ENCODE data around the gene P2RY8. TPM values are rescaled to one million over a fixed set of nuclear protein-coding genes. Genes with fewer than 3 reads are reported as not detected.
"Not testable (repeated sequence)": the region's sequence is repeated elsewhere in the genome, so short reads cannot be mapped to it uniquely, and the experiment has no call there.

Gene P2RY8
- total RNA-seq, 6 donors from 2014 or later: 1.7 to 4.4 (median 3.3) TPM

GRCh38 chrX:1430451-1430850 lies 106.5 kb downstream of the P2RY8 start:
- no peak overlapping the region for H3K4me3 ChIP-seq
- H3K36me3 ChIP-seq: peaks cover 2 to 42% (median 26%) of the 10 kb centered on the region in 4 donors
- DNase-seq (no peak), ATAC-seq (ENCODE audit: low FRiP score in 2 of 2) (no peak)
- no peak for TF ChIP-seq EP300 (IDR thresholded peaks at IDR 0.05)
- TF ChIP-seq POLR2A (IDR thresholded peaks at IDR 0.05): no peak
- no peak for TF ChIP-seq POLR2AphosphoS5 (IDR thresholded peaks at IDR 0.05)
- TF ChIP-seq, protein P1, sequence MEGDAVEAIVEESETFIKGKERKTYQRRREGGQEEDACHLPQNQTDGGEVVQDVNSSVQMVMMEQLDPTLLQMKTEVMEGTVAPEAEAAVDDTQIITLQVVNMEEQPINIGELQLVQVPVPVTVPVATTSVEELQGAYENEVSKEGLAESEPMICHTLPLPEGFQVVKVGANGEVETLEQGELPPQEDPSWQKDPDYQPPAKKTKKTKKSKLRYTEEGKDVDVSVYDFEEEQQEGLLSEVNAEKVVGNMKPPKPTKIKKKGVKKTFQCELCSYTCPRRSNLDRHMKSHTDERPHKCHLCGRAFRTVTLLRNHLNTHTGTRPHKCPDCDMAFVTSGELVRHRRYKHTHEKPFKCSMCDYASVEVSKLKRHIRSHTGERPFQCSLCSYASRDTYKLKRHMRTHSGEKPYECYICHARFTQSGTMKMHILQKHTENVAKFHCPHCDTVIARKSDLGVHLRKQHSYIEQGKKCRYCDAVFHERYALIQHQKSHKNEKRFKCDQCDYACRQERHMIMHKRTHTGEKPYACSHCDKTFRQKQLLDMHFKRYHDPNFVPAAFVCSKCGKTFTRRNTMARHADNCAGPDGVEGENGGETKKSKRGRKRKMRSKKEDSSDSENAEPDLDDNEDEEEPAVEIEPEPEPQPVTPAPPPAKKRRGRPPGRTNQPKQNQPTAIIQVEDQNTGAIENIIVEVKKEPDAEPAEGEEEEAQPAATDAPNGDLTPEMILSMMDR (IDR thresholded peaks at IDR 0.05): no peak
- 94 to 99% methylated on average over 10 of the region's 10 CpGs for WGBS, 2 donors
- H3K27ac ChIP-seq: no peak overlapping the region
- no peaks in the 10 kb centered on the region for H3K9me3 ChIP-seq
- H3K4me1 ChIP-seq: no peaks in the 10 kb centered on the region
- H3K27me3 ChIP-seq: no peaks in the 10 kb centered on the region

DNA sequence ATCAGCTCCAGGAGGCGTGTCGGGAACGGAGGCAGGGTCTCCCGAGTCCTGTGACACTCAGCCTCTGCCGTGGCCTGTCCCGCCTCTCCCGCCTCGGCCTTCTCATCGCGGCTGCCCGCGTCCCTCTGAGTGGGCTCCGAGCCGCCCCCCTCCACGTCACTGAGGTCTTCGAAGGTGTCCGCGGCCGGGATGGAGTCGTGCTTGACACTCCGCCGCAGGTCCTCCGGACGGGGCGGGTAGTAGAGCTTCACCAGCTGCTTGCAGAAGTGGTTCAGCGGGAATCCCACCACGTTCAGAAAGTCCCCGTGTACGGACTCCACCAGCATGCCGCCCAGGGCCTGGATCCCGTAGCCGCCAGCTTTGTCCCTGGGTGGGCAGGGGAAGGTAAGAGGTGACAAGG lies 109.2 kb downstream of the P2RY8 start:
- Histone ChIP-seq H3K36me3 (peaks cover 4 to 38% (median 20%) of the 10 kb centered on the region in 4 donors), H3K4me3 (no peak overlapping the region), H3K27me3 (no peaks in the 10 kb centered on the region), H3K27ac (no peak overlapping the region), H3K4me1 (no peaks in the 10 kb centered on the region), H3K9me3 (peaks cover 0 to 2% (median under 1%) of the 10 kb centered on the region in 4 donors)
- 93 to 95% methylated on average over 32 of the region's 32 CpGs for WGBS, 2 donors
- peak in 1 of 2 donors; percentile 34 for ATAC-seq (ENCODE audit: low FRiP score in 2 of 2)
- DNase-seq: peak in 1 of 2 donors; percentile 82
- no peak for TF ChIP-seq POLR2AphosphoS5 (IDR thresholded peaks at IDR 0.05)
- TF ChIP-seq, protein P1 (IDR thresholded peaks at IDR 0.05): no peak
- TF ChIP-seq POLR2A (IDR thresholded peaks at IDR 0.05): no peak

GRCh38 chrX:1426321-1426720 lies 110.7 kb downstream of the P2RY8 start:
- not testable (repeated sequence) for H3K27ac ChIP-seq; H3K4me3 ChIP-seq; H3K27me3 ChIP-seq; DNase-seq; H3K4me1 ChIP-seq; ATAC-seq (ENCODE audit: low FRiP score in 2 of 2)
- WGBS, 2 donors: 87 to 90% methylated on average over 13 to 16 of the region's 16 CpGs
- Histone ChIP-seq H3K9me3 (peaks cover 0 to 12% (median 8%) of the 10 kb centered on the region in 4 donors), H3K36me3 (peaks cover 4 to 45% (median 21%) of the 10 kb centered on the region in 4 donors)

GRCh38 chrX:1425381-1425780 lies 111.6 kb downstream of the P2RY8 start:
- Histone ChIP-seq H3K9me3 (peaks cover 0 to 12% (median 8%) of the 10 kb centered on the region in 4 donors), H3K27ac (no peak overlapping the region), H3K4me1 (no peaks in the 10 kb centered on the region), H3K4me3 (no peak overlapping the region), H3K27me3 (no peaks in the 10 kb centered on the region), H3K36me3 (peaks cover 4 to 49% (median 24%) of the 10 kb centered on the region in 4 donors)
- DNase-seq: no peak
- no peak for ATAC-seq (ENCODE audit: low FRiP score in 2 of 2)
- TF ChIP-seq POLR2AphosphoS5 (IDR thresholded peaks at IDR 0.05) (no peak), EP300 (IDR thresholded peaks at IDR 0.05) (no peak), POLR2A (IDR thresholded peaks at IDR 0.05) (no peak)
- TF ChIP-seq, protein P1 (IDR thresholded peaks at IDR 0.05): no peak
- WGBS, 2 donors: 79 to 80% methylated on average over 10 of the region's 10 CpGs

DNA sequence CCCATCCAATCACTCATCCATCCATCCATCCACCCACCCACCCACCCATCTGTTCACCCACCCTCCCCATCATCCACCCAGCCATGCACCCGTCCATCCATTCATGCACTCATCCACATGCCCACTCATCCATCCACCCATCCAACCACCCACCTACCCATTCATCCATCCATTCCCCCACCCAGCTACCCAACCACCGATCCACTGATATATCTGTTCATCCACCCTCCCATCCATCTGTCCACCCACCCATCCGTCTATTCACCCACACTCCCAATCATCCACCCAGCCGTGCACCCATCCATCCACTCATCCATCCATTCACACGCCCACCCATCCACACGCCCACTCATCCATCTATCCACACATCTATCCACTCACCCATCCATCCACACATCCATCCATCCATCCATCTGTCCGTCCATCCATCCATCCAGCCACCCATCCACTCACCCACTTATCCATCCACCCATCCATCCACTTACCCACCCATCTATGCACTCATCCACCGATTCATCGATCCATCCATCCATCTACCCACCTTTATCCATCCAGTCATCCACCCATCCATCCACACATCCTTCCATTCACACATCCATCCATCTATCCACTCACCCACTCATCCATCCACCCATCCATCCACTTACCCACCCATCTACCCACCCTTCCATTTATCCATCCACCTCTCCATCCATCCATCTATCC lies 112.7 kb downstream of the P2RY8 start:
- H3K27me3 ChIP-seq: no peaks in the 10 kb centered on the region
- H3K4me3 ChIP-seq: no peak overlapping the region
- no peak for DNase-seq
- no peak overlapping the region for H3K27ac ChIP-seq
- no peak for TF ChIP-seq EP300 (IDR thresholded peaks at IDR 0.05)
- TF ChIP-seq, protein P1 (IDR thresholded peaks at IDR 0.05): no peak
- TF ChIP-seq POLR2A (IDR thresholded peaks at IDR 0.05): no peak
- no peak for TF ChIP-seq POLR2AphosphoS5 (IDR thresholded peaks at IDR 0.05)
- H3K36me3 ChIP-seq: peaks cover 4 to 53% (median 24%) of the 10 kb centered on the region in 4 donors
- H3K4me1 ChIP-seq: no peaks in the 10 kb centered on the region
- 74 to 76% methylated on average over 9 of the region's 9 CpGs for WGBS, 2 donors
- H3K9me3 ChIP-seq: peaks cover 0 to 12% (median 8%) of the 10 kb centered on the region in 4 donors
- no peak for ATAC-seq (ENCODE audit: low FRiP score in 2 of 2)

Data from upper lobe of left lung (tissue), 6 donors.